A673 (cell line): Measurements from ENCODE around the gene KIF26B. TPM values are rescaled to one million over a fixed set of nuclear protein-coding genes. Genes with fewer than 3 reads are reported as not detected.
"Not testable (repeated sequence)": the region's sequence is repeated elsewhere in the genome, so short reads cannot be mapped to it uniquely, and the experiment has no call there.

Source experiments
- BruUV-seq: library from RNA; stranded (reverse); fragments of 400-500 nt; replicated peaks from 2 replicates; lab custom pipeline; 2021; lab: Mats Ljungman, UMichigan
- CTCF ChIA-PET: fragments of 300-600 bp; sonication (Branson Sonifier 250); formaldehyde crosslinking; loops from one replicate; lab custom pipeline; 2022; ENCODE audit warnings: antibody characterized with exemption; lab: Charles Lee
- POLR2A ChIA-PET: fragments of 300-600 bp; sonication (Branson Sonifier 250); formaldehyde crosslinking; loops from one replicate; lab custom pipeline; 2022; ENCODE audit warnings: antibody characterized with exemption; ENCODE audit not compliant: low non-redundant PET; lab: Charles Lee
- DNase-seq: peaks from one replicate; pipeline ENCODE4 v3.0.0-alpha.2; 2015; ENCODE audit warnings: low spot score
- H3K27ac ChIP-seq: fragments of 200-600 bp; sonication (generic); 2 replicates; pipeline ENCODE4 v1.5.1; 2016; ENCODE audit warnings: mixed run types, low read depth, mild to moderate bottlenecking, mixed read lengths, antibody characterized with exemption, low read length; ENCODE audit not compliant: poor library complexity, severe bottlenecking
- H3K27me3 ChIP-seq: fragments of 200-600 bp; sonication (generic); replicated peaks from 2 replicates; pipeline ENCODE4 v1.6.1; 2017; ENCODE audit warnings: mixed run types, low read depth, mild to moderate bottlenecking, mixed read lengths, antibody characterized with exemption, low read length; ENCODE audit not compliant: insufficient read depth, poor library complexity
- H3K36me3 ChIP-seq: fragments of 200-600 bp; sonication (generic); 2 replicates; pipeline ENCODE4 v1.6.1; 2016; ENCODE audit warnings: mixed run types, mild to moderate bottlenecking, mixed read lengths, antibody characterized with exemption, low read length; ENCODE audit not compliant: insufficient read depth, poor library complexity, severe bottlenecking
- H3K4me1 ChIP-seq: fragments of 200-600 bp; sonication (generic); 2 replicates; pipeline ENCODE4 v1.6.1; 2017; ENCODE audit warnings: mixed run types, mild to moderate bottlenecking, mixed read lengths, antibody characterized with exemption, low read length; ENCODE audit not compliant: insufficient read depth, poor library complexity, severe bottlenecking
- H3K4me3 ChIP-seq: fragments of 200-600 bp; sonication (generic); 2 replicates; pipeline ENCODE4 v1.5.1; 2016; ENCODE audit warnings: low read depth, mixed run types, mild to moderate bottlenecking, mixed read lengths, low read length; ENCODE audit not compliant: poor library complexity, severe bottlenecking
- H3K9me3 ChIP-seq: fragments of 200-600 bp; sonication (generic); 2 replicates; pipeline ENCODE4 v1.6.1; 2016; ENCODE audit warnings: mixed run types, low read depth, mild to moderate bottlenecking, mixed read lengths, antibody characterized with exemption, low read length; ENCODE audit not compliant: poor library complexity, severe bottlenecking
- EZH2 ChIP-seq: fragments of 200-600 bp; sonication (generic); IDR thresholded peaks from 2 replicates; pipeline ENCODE4 v1.6.1; 2017; ENCODE audit warnings: borderline replicate concordance, low read depth, mild to moderate bottlenecking, mixed read lengths, antibody characterized with exemption, low read length; ENCODE audit not compliant: poor library complexity, severe bottlenecking
- intact Hi-C: fragments of 100-400 bp; cut with micrococcal nuclease; formaldehyde crosslinking; loops from one replicate; pipeline ENCODE4 v1.10.0; 2022; ENCODE audit not compliant: unreplicated experiment
- total RNA-seq: library from RNA; stranded (reverse); gene quantifications from 2 replicates; pipeline ENCODE4 v1.2.3, GENCODE V29; 2021
- TF ChIP-seq, protein P1 (sequence below): fragments of 300-800, 200-600 bp; sonication (generic); conservative IDR thresholded peaks from 2 replicates; pipeline ENCODE4 v1.5.1; 2017; ENCODE audit warnings: low read depth, mild to moderate bottlenecking, antibody characterized with exemption, low read length, moderate library complexity, mixed read lengths

Gene KIF26B
- total RNA-seq, 1 experiment from 2014 or later, result not detected

DNA sequence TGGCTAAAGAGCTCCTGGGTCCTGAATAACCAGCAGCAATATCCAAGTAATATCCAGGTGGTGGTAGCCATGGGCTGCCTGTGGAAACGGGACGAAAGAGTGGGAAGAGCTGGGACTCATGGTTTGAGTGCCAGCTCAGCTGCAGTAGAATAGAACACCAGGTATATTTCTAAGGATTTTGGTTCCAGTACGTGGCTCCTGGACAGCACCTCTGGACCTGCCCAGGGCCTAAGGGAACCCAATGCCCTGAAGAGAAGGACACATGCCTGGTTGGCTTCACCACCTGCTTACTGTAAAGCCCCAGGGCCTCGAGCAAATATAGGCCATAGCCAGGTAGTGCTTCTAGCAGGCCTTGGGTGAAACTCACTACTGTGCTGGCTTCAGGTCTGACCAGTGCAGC is 566.7 kb downstream of the KIF26B start:
- Histone ChIP-seq H3K36me3 (no peaks in the 10 kb centered on the region), H3K27ac (no peak overlapping the region), H3K9me3 (no peaks in the 10 kb centered on the region), H3K4me1 (no peaks in the 10 kb centered on the region), H3K27me3 (no peaks in the 10 kb centered on the region), H3K4me3 (no peak overlapping the region)
- TF ChIP-seq, protein P1, sequence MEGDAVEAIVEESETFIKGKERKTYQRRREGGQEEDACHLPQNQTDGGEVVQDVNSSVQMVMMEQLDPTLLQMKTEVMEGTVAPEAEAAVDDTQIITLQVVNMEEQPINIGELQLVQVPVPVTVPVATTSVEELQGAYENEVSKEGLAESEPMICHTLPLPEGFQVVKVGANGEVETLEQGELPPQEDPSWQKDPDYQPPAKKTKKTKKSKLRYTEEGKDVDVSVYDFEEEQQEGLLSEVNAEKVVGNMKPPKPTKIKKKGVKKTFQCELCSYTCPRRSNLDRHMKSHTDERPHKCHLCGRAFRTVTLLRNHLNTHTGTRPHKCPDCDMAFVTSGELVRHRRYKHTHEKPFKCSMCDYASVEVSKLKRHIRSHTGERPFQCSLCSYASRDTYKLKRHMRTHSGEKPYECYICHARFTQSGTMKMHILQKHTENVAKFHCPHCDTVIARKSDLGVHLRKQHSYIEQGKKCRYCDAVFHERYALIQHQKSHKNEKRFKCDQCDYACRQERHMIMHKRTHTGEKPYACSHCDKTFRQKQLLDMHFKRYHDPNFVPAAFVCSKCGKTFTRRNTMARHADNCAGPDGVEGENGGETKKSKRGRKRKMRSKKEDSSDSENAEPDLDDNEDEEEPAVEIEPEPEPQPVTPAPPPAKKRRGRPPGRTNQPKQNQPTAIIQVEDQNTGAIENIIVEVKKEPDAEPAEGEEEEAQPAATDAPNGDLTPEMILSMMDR, result no peak
- no peak for TF ChIP-seq EZH2
- POLR2A ChIA-PET, result no interaction called here
- BruUV-seq, result no TSS peak
- intact Hi-C loops, result no loop called here
- DNase-seq, result no peak
- CTCF ChIA-PET, result no interaction called here

DNA sequence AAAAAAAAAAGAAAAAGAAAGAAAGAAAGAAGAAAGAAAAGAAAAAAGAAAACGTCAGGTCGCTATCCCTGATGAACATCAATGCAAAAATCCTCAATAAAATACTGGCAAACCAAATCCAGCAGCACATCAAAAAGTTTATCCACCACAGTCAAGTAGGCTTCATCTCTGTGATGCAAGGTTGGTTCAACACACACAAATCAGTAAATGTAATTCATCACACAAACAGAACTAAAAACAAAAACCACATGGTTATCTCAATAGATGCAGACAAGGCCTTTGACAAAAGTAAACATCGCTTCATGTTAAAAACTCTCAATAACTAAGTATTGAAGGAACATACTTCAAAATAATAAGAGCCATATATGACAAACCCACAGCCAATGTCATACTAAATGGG is 573.2 kb downstream of the KIF26B start:
- H3K36me3 ChIP-seq, H3K27ac ChIP-seq, H3K27me3 ChIP-seq, H3K4me1 ChIP-seq, H3K9me3 ChIP-seq, POLR2A ChIA-PET, BruUV-seq, intact Hi-C loops, CTCF ChIA-PET, DNase-seq, H3K4me3 ChIP-seq: not testable (repeated sequence)

DNA sequence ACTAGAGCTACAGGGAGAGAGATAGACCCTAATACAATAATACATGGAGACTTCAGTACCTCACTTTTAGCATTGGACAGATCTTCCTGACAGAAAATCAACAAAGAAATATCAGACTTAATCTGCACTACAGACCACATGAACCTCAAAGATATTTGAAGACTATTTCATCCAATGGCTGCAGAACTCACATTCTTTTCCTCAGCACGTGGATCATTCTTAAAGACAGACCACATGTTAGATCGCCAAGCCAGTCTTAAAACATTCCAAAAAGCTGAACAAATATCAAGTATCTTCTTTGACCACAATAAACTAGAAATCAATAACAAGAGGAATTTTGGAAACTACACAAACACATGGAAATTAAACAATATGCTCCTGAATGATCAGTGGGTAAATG is 576.0 kb downstream of the KIF26B start:
- ChIA-PET CTCF (no interaction called here), POLR2A (interaction anchor here (0.7 kb wide), 1 partner anchor 19 kb away, joined by 3 read pairs; no protein-coding TSS in a partner anchor)
- BruUV-seq, result no TSS peak
- H3K9me3 ChIP-seq, result no peaks in the 10 kb centered on the region
- no peak overlapping the region for H3K27ac ChIP-seq
- TF ChIP-seq EZH2, result no peak
- TF ChIP-seq, protein P1, result no peak
- intact Hi-C loops, result no loop called here
- DNase-seq, result no peak
- no peaks in the 10 kb centered on the region for H3K36me3 ChIP-seq
- H3K27me3 ChIP-seq, result no peaks in the 10 kb centered on the region
- no peaks in the 10 kb centered on the region for H3K4me1 ChIP-seq
- no peak overlapping the region for H3K4me3 ChIP-seq

DNA sequence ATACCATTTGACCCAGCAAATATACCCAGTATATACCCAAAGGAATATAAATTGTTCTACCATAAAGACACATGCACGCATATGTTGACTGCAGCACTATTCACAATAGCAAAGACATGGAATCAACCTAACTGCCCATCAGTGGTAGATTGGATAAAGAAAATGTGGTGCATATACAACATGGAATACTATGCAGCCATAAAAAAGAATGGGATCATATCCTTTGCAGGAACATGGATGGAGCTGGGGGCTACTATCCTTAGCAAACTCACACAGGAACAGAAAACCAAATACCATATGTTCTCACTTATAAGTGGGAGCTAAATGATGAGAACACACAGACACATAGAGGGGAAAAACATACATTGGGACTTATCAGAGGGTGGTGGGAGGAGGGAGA is 585.6 kb downstream of the KIF26B start:
- BruUV-seq, H3K36me3 ChIP-seq, DNase-seq, H3K27ac ChIP-seq, intact Hi-C loops, H3K4me1 ChIP-seq, CTCF ChIA-PET, H3K27me3 ChIP-seq, H3K9me3 ChIP-seq, H3K4me3 ChIP-seq, POLR2A ChIA-PET: not testable (repeated sequence)
